Hepatocyte (in vitro differentiated cells): ENCODE data around the gene SPINK1. TPM values are rescaled to one million over a fixed set of nuclear protein-coding genes. Genes with fewer than 3 reads are reported as not detected.

Source experiments
- DNase-seq: peaks from one replicate; pipeline ENCODE4 v3.0.0-alpha.2; 2016; ENCODE audit warnings: low spot score
- H2AFZ ChIP-seq: fragments of 200-600 bp; sonication (generic); 2 replicates; pipeline ENCODE4 v1.6.0; 2016; ENCODE audit warnings: antibody characterized with exemption, mild to moderate bottlenecking
- H3K27ac ChIP-seq: fragments of 200-600 bp; sonication (generic); 2 replicates; pipeline ENCODE4 v1.5.1; 2016; ENCODE audit warnings: mild to moderate bottlenecking
- H3K27me3 ChIP-seq: fragments of 200-600 bp; sonication (generic); 2 replicates; pipeline ENCODE4 v1.6.1; 2016
- H3K36me3 ChIP-seq: fragments of 200-600 bp; sonication (generic); replicated peaks from 2 replicates; pipeline ENCODE4 v1.5.1; 2016; ENCODE audit warnings: low read depth; ENCODE audit not compliant: insufficient read depth
- H3K4me1 ChIP-seq: fragments of 200-600 bp; sonication (generic); 2 replicates; pipeline ENCODE4 v1.5.1; 2016; ENCODE audit warnings: mild to moderate bottlenecking, moderate library complexity; ENCODE audit not compliant: insufficient read depth
- H3K4me2 ChIP-seq: fragments of 200-600 bp; sonication (generic); 2 replicates; pipeline ENCODE4 v1.6.0; 2016
- H3K4me3 ChIP-seq: fragments of 200-600 bp; sonication (generic); 2 replicates; pipeline ENCODE4 v1.5.1; 2016; ENCODE audit warnings: mild to moderate bottlenecking
- H3K79me2 ChIP-seq: fragments of 200-600 bp; sonication (generic); 2 replicates; pipeline ENCODE4 v1.6.0; 2017; ENCODE audit warnings: mild to moderate bottlenecking
- H3K9me2 ChIP-seq: fragments of 200-600 bp; sonication (generic); replicated peaks from 2 replicates; pipeline ENCODE4 v1.6.0; 2017; ENCODE audit warnings: mild to moderate bottlenecking; ENCODE audit not compliant: insufficient read depth
- H3K9me3 ChIP-seq: fragments of 200-600 bp; sonication (generic); 2 replicates; pipeline ENCODE4 v1.5.1; 2016; ENCODE audit warnings: low read depth, mild to moderate bottlenecking
- H4K20me1 ChIP-seq: fragments of 200-600 bp; sonication (generic); 2 replicates; pipeline ENCODE4 v1.6.0; 2016; ENCODE audit warnings: mild to moderate bottlenecking; ENCODE audit not compliant: insufficient read depth, poor library complexity, severe bottlenecking
- CTCF ChIP-seq: fragments of 200-600 bp; sonication (generic); IDR thresholded peaks from 2 replicates; pipeline ENCODE4 v1.5.1; 2016; ENCODE audit warnings: antibody characterized with exemption, mild to moderate bottlenecking; ENCODE audit not compliant: poor library complexity
- EZH2 ChIP-seq: fragments of 200-600 bp; sonication (generic); IDR thresholded peaks from 2 replicates; pipeline ENCODE4 v1.6.1; 2016; ENCODE audit warnings: antibody characterized with exemption, mild to moderate bottlenecking, borderline replicate concordance
- EZH2phosphoT487 ChIP-seq: fragments of 200-600 bp; sonication (generic); IDR thresholded peaks from one replicate; pipeline ENCODE4 v1.6.1; 2018; ENCODE audit warnings: antibody characterized with exemption, mild to moderate bottlenecking, low read depth, moderate library complexity; ENCODE audit not compliant: unreplicated experiment, severe bottlenecking
- WGBS: methylation state at CpG from one replicate; pipeline ENCODE4 v1.1.6; 2016; ENCODE audit warnings: low lambda C conversion rate; ENCODE audit errors: missing lambda C conversion rate; 5-methylcytosine and 5-hydroxymethylcytosine counted together
- polyA plus RNA-seq: library from polyadenylated mRNA; unstranded; fragments of >200 nt; fragmentation: Nextera tagmentation; extraction: Ambion mirVana; gene quantifications from 2 replicates; pipeline ENCODE4 v1.2.1, GENCODE V29; 2016
- total RNA-seq: library from RNA; depleted of rRNA; stranded (reverse); fragments of >200 nt; gene quantifications from 2 replicates; pipeline ENCODE4 v1.2.3, GENCODE V29; 2014

SPINK1 gene
- total and polyA plus RNA-seq, 2 experiments from 2014 or later, result 1,467 to 2,947 TPM

- WGBS, result 75% methylated on average over 3 of the region's 3 CpGs
- Histone ChIP-seq H3K9me2 (no peaks in the 10 kb centered on the region), H4K20me1 (no peaks in the 10 kb centered on the region), H3K79me2 (no peaks in the 10 kb centered on the region), H3K27me3 (peaks cover 3% of the 10 kb centered on the region), H3K9me3 (no peaks in the 10 kb centered on the region), H3K36me3 (no peaks in the 10 kb centered on the region), H3K27ac (no peak overlapping the region), H3K4me2 (no peak overlapping the region), H2AFZ (no peak overlapping the region), H3K4me1 (no peaks in the 10 kb centered on the region), H3K4me3 (no peak overlapping the region)
- no peak for DNase-seq
- no peak for TF ChIP-seq EZH2
- TF ChIP-seq EZH2phosphoT487, result no peak
- no peak for TF ChIP-seq CTCF
Measured at GRCh38 chr5:147854331-147854730, 22.9 kb upstream of the SPINK1 start.

- Histone ChIP-seq H3K4me1 (no peaks in the 10 kb centered on the region), H3K36me3 (no peaks in the 10 kb centered on the region), H3K27ac (no peak overlapping the region), H3K79me2 (no peaks in the 10 kb centered on the region), H3K9me3 (no peaks in the 10 kb centered on the region), H3K9me2 (no peaks in the 10 kb centered on the region), H3K4me2 (no peak overlapping the region), H3K27me3 (peaks cover 3% of the 10 kb centered on the region), H3K4me3 (no peak overlapping the region), H2AFZ (no peak overlapping the region), H4K20me1 (no peaks in the 10 kb centered on the region)
- DNase-seq, result no peak
- 94% methylated on average over 3 of the region's 3 CpGs for WGBS
- TF ChIP-seq EZH2phosphoT487 (no peak), CTCF (no peak), EZH2 (no peak)
Measured at GRCh38 chr5:147853372-147853987, 22.0 kb upstream of the SPINK1 start.

- TF ChIP-seq EZH2phosphoT487 (no peak), CTCF (no peak), EZH2 (no peak)
- Histone ChIP-seq H4K20me1 (no peaks in the 10 kb centered on the region), H3K4me3 (no peak overlapping the region), H3K36me3 (no peaks in the 10 kb centered on the region), H3K9me3 (no peaks in the 10 kb centered on the region), H3K27me3 (peaks cover 3% of the 10 kb centered on the region), H3K4me2 (no peak overlapping the region), H2AFZ (no peak overlapping the region), H3K79me2 (no peaks in the 10 kb centered on the region), H3K27ac (no peak overlapping the region), H3K9me2 (no peaks in the 10 kb centered on the region), H3K4me1 (no peaks in the 10 kb centered on the region)
- no peak for DNase-seq
- WGBS, result 75% methylated on average over 3 of the region's 3 CpGs
Measured at GRCh38 chr5:147852365-147852764, 20.9 kb upstream of the SPINK1 start.

GRCh38 chr5:147851578-147851977, 20.1 kb upstream of the SPINK1 start:
- H4K20me1 ChIP-seq, result no peaks in the 10 kb centered on the region
- no peak for TF ChIP-seq EZH2
- no peak for TF ChIP-seq EZH2phosphoT487
- no peak for TF ChIP-seq CTCF
- DNase-seq, result no peak
- no peak overlapping the region for H2AFZ ChIP-seq
- peaks cover 3% of the 10 kb centered on the region for H3K27me3 ChIP-seq
- H3K4me1 ChIP-seq, result no peaks in the 10 kb centered on the region
- H3K9me2 ChIP-seq, result no peaks in the 10 kb centered on the region
- no peak overlapping the region for H3K4me2 ChIP-seq
- H3K36me3 ChIP-seq, result no peaks in the 10 kb centered on the region
- no peak overlapping the region for H3K4me3 ChIP-seq
- 94% methylated on average over 3 of the region's 3 CpGs for WGBS
- no peaks in the 10 kb centered on the region for H3K9me3 ChIP-seq
- no peak overlapping the region for H3K27ac ChIP-seq
- H3K79me2 ChIP-seq, result no peaks in the 10 kb centered on the region
